DND-41 (cell line): ENCODE data around the gene CFHR1.
"Not testable (repeated sequence)": the region's sequence is repeated elsewhere in the genome, so short reads cannot be mapped to it uniquely, and the experiment has no call there.

ENCODE experiments used
- ATAC-seq: fragments of 200-7000 bp; cut with Tn5 transposase; 3 replicates; pipeline ENCODE4 v1.9.1; 2021; ENCODE audit warnings: low read depth; ENCODE audit not compliant: insufficient read depth
- DNase-seq: peaks from one replicate; pipeline ENCODE4 v3.0.0-alpha.2; 2020
- H2AFZ ChIP-seq: 2 replicates; pipeline ENCODE4 v1.6.0; 2012; ENCODE audit warnings: low read depth, low read length
- H3K27ac ChIP-seq: 2 replicates; pipeline ENCODE4 v1.5.1; 2012; ENCODE audit warnings: low read length, inconsistent platforms
- H3K27me3 ChIP-seq: fragments of 200-600 bp; sonication (generic); 2 replicates; pipeline ENCODE4 v1.6.0; 2012; ENCODE audit warnings: low read length, mild to moderate bottlenecking, inconsistent platforms; ENCODE audit not compliant: insufficient read depth, poor library complexity
- H3K36me3 ChIP-seq: 2 replicates; pipeline ENCODE4 v1.5.1; 2012; ENCODE audit warnings: low read length, inconsistent platforms; ENCODE audit not compliant: insufficient read depth
- H3K4me1 ChIP-seq: 2 replicates; pipeline ENCODE4 v1.5.1; 2012; ENCODE audit warnings: mild to moderate bottlenecking, low read length; ENCODE audit not compliant: insufficient read depth
- H3K4me2 ChIP-seq: 2 replicates; pipeline ENCODE4 v1.6.0; 2012; ENCODE audit warnings: mild to moderate bottlenecking, moderate library complexity, low read length, inconsistent platforms; ENCODE audit not compliant: insufficient read depth
- H3K4me3 ChIP-seq, 2 experiments: fragments of 200-600 bp in 1 of 2; shearing (Covaris generic) in 1 of 2; 2 replicates each; pipeline ENCODE4 v1.5.1; 2012 to 2016; ENCODE audit warnings: inconsistent platforms in 2 of 2, low read length in 2 of 2, mild to moderate bottlenecking in 2 of 2, low read depth in 1 of 2, moderate library complexity in 1 of 2
- H3K79me2 ChIP-seq: 2 replicates; pipeline ENCODE4 v1.6.0; 2012; ENCODE audit warnings: low read length, inconsistent platforms; ENCODE audit not compliant: insufficient read depth
- H3K9ac ChIP-seq: 2 replicates; pipeline ENCODE4 v1.6.0; 2012; ENCODE audit warnings: low read depth, mild to moderate bottlenecking, inconsistent platforms, low read length, moderate library complexity
- H3K9me3 ChIP-seq: 2 replicates; pipeline ENCODE4 v1.5.1; 2012; ENCODE audit warnings: low read length, moderate library complexity, mild to moderate bottlenecking, inconsistent platforms; ENCODE audit not compliant: insufficient read depth, severe bottlenecking
- H4K20me1 ChIP-seq: 2 replicates; pipeline ENCODE4 v1.6.0; 2012; ENCODE audit warnings: low read length; ENCODE audit not compliant: insufficient read depth
- CTCF ChIP-seq: IDR thresholded peaks from 2 replicates; pipeline ENCODE4 v1.5.1; 2012; ENCODE audit warnings: borderline replicate concordance, low read length, moderate library complexity, mild to moderate bottlenecking; ENCODE audit not compliant: poor library complexity, severe bottlenecking; ENCODE audit errors: extremely low read depth
- EZH2 ChIP-seq: IDR thresholded peaks from 3 replicates; pipeline ENCODE4 v1.6.1; 2012; ENCODE audit warnings: borderline replicate concordance, low read depth, mild to moderate bottlenecking, moderate library complexity, low read length, inconsistent platforms; ENCODE audit not compliant: severe bottlenecking

The CFHR1 gene

GRCh38 chr1:196819531-196819930 lies at the start of gene CFHR1:
Gene CFHR1, plus strand, starts transcription at chr1:196819731. Its CDS starts 114 bp downstream, at chr1:196819845.
- not testable (repeated sequence) for H3K27ac ChIP-seq, DNase-seq, H3K36me3 ChIP-seq, H3K4me1 ChIP-seq, H3K79me2 ChIP-seq, H4K20me1 ChIP-seq, H3K27me3 ChIP-seq, H3K4me2 ChIP-seq, ATAC-seq, H3K4me3 ChIP-seq, H2AFZ ChIP-seq, H3K9ac ChIP-seq, H3K9me3 ChIP-seq

DNA sequence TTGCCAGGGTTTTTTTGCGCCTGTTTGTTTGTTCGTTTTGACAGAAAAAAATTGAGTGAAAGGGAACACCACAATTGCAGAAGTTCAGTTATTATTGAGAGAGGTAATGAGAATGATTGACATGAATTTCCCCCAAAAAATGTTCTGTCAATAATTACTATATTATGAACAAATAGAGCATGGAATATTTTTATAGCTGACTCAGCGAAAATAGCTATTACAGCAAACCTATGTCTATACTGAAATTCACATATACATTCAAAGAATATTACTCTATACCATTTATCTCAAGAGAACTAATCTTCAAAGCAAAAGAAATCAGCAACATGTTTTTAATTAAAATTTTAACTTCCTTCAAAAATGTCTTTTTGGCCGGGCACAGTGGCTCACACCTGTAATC lies 49.7 kb upstream of the CFHR1 start:
- H3K27ac ChIP-seq, H4K20me1 ChIP-seq, H3K4me2 ChIP-seq, H2AFZ ChIP-seq, H3K9ac ChIP-seq, H3K9me3 ChIP-seq, H3K36me3 ChIP-seq, H3K27me3 ChIP-seq, ATAC-seq, H3K4me3 ChIP-seq, DNase-seq, H3K79me2 ChIP-seq, H3K4me1 ChIP-seq: not testable (repeated sequence)

DNA sequence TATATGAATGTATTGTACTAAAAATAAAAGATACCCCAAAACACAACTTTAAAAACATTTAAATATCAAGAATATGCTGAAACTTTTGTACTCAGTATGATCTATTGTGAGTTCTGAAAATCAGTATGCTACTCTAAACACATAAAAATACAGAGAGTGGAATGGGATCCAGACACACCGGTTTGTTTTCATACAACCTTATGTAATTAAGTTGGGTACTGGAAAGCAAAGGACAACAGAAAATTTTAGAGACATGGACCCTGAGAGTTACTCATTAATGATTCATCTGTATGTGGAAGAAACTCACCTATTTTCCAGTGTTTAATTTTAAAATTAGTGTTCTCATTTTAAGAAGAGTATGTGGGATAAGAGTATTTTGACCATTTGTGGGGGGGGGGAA lies 45.8 kb upstream of the CFHR1 start:
- DNase-seq, result no peak
- Histone ChIP-seq H3K27ac (no peak overlapping the region), H2AFZ (no peak overlapping the region), H3K9ac (no peak overlapping the region), H3K79me2 (no peaks in the 10 kb centered on the region), H3K4me1 (no peaks in the 10 kb centered on the region), H3K27me3 (no peaks in the 10 kb centered on the region), H3K4me3 (no peak overlapping the region), H4K20me1 (no peaks in the 10 kb centered on the region), H3K4me2 (no peak overlapping the region), H3K9me3 (no peaks in the 10 kb centered on the region), H3K36me3 (no peaks in the 10 kb centered on the region)
- ATAC-seq, result no peak
- TF ChIP-seq EZH2, result no peak
- TF ChIP-seq CTCF, result no peak

DNA sequence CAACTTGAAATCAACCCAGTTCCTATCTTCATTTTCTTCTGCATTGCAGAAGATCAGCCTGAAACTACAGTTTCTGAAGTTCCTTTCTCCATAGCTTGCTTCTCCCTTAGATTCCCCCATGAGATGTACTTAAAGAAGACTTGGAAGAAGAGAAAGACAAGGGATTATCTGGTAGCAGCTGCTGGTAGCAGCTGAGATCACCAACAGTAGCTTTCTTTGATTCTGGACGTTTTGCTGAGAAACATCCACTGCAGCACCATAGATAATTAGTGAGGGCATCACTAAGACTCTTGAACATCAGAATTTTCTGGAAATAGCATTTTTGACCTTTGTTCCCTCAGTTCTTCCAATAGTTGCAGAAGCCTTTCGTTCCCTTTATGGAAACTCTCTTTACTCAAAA lies 45.4 kb upstream of the CFHR1 start:
- ATAC-seq (no peak), DNase-seq (no peak)
- no peak overlapping the region for H3K4me2 ChIP-seq
- no peak for TF ChIP-seq EZH2
- no peak for TF ChIP-seq CTCF
- H3K4me1 ChIP-seq, result no peaks in the 10 kb centered on the region
- no peaks in the 10 kb centered on the region for H4K20me1 ChIP-seq
- H3K4me3 ChIP-seq, result no peak overlapping the region
- H3K27me3 ChIP-seq, result no peaks in the 10 kb centered on the region
- H3K27ac ChIP-seq, result no peak overlapping the region
- H3K9me3 ChIP-seq, result no peaks in the 10 kb centered on the region
- H2AFZ ChIP-seq, result no peak overlapping the region
- H3K79me2 ChIP-seq, result no peaks in the 10 kb centered on the region
- no peak overlapping the region for H3K9ac ChIP-seq
- no peaks in the 10 kb centered on the region for H3K36me3 ChIP-seq
